Measurements from ENCODE around the gene PIN1.

GRCh38 chr19:9885077-9885552, 50.0 kb downstream of the PIN1 start:
- TF ChIP-seq CTCF (IDR thresholded peaks at IDR 0.05) (peak in 3 of 4 donors; percentile 10 to 17 (median 17)), POLR2A (IDR thresholded peaks at IDR 0.05) (no peak)

Measured in right lobe of liver (tissue), 4 donors.